A549 (cell line): ENCODE measurements around the gene PAPLN. TPM values are rescaled to one million over a fixed set of nuclear protein-coding genes. Genes with fewer than 3 reads are reported as not detected.

Source experiments
- ATAC-seq, 2 experiments: fragments of 200-7000 bp in 1 of 2; fragments of >200 bp in 1 of 2; cut with Nextera tagmentation in 1 of 2; cut with Tn5 transposase in 1 of 2; 3 replicates each; pipeline versions ENCODE4 v1.8.0 to v1.9.1; 2018 to 2020; ENCODE audit warnings: mild to moderate bottlenecking in 1 of 2, moderate library complexity in 1 of 2
- CTCF ChIA-PET: fragments of 300-600 bp; sonication (Branson Sonifier 250); formaldehyde crosslinking; extraction: SDS; loops from one replicate; lab custom pipeline; 2021; ENCODE audit warnings: antibody characterized with exemption, inconsistent platforms; lab: Yijun Ruan, JAX
- POLR2A ChIA-PET: fragments of 350-600 bp; formaldehyde crosslinking; extraction: SDS; loops from one replicate; lab custom pipeline; 2021; ENCODE audit warnings: antibody characterized with exemption, inconsistent platforms; lab: Yijun Ruan, JAX
- DNase-seq, 2 experiments: peaks; one replicate each; pipeline versions ENCODE4 v3.0.0 to v3.0.0-alpha.2; 2011 to 2016; ENCODE audit warnings: low read depth in 1 of 2, low spot score in 1 of 2
- FAIRE-seq: peaks from 2 replicates; lab custom pipeline; 2011; peaks lifted over from hg19 to GRCh38; lab: Jason Lieb, UNC
- H3K27ac ChIP-seq, 2 experiments: fragments of >200 bp; sonication (Bioruptor Twin); formaldehyde crosslinking; 3 replicates each; pipeline ENCODE4 v1.5.1; 2016 to 2017
- H3K4me1 ChIP-seq: fragments of >200 bp; sonication (Bioruptor Twin); formaldehyde crosslinking; 3 replicates; pipeline ENCODE4 v1.6.1; 2016
- H3K4me2 ChIP-seq: fragments of >200 bp; sonication (Bioruptor Twin); formaldehyde crosslinking; 3 replicates; pipeline ENCODE4 v1.6.1; 2016
- H3K4me3 ChIP-seq: fragments of >200 bp; sonication (Bioruptor Twin); formaldehyde crosslinking; 3 replicates; pipeline ENCODE4 v1.5.1; 2016
- H3K9me3 ChIP-seq: fragments of >200 bp; sonication (Bioruptor Twin); formaldehyde crosslinking; 3 replicates; pipeline ENCODE4 v1.6.1; 2016
- CBX8 ChIP-seq: fragments of 200-600 bp; sonication (generic); IDR thresholded peaks from 2 replicates; pipeline ENCODE4 v1.6.1; 2016
- CEBPB ChIP-seq, 2 experiments: fragments of >200 bp in 1 of 2; sonication (Bioruptor Twin) in 1 of 2; formaldehyde crosslinking in 1 of 2; IDR thresholded peaks; 2 replicates each; pipeline ENCODE4 v1.6.1; 2012 to 2016
- CHD2 ChIP-seq: fragments of 150-350 bp; IDR thresholded peaks from 2 replicates; pipeline ENCODE4 v1.6.1; 2014; ENCODE audit warnings: low read length; ENCODE audit not compliant: partially characterized antibody
- EHF ChIP-seq: fragments of 250-450 bp; sonication (Bioruptor Pico); IDR thresholded peaks from 2 replicates; pipeline ENCODE4 v1.5.0; 2020; ENCODE audit warnings: mild to moderate bottlenecking
- ESRRA ChIP-seq: fragments of 150-350 bp; IDR thresholded peaks from 2 replicates; pipeline ENCODE4 v1.6.1; 2014; ENCODE audit warnings: mild to moderate bottlenecking, low read length, borderline replicate concordance
- FOSL2 ChIP-seq, 2 experiments: fragments of 450-650 bp in 1 of 2; fragments of >200 bp in 1 of 2; sonication (Bioruptor Twin) in 1 of 2; formaldehyde crosslinking; IDR thresholded peaks; 2 replicates each; pipeline versions ENCODE4 v1.5.0 to v1.6.1; 2016 to 2020; ENCODE audit warnings: mild to moderate bottlenecking in 1 of 2, moderate library complexity in 1 of 2
- FOXS1 ChIP-seq: fragments of 250-450 bp; sonication (Bioruptor Pico); IDR thresholded peaks from 2 replicates; pipeline ENCODE4 v1.5.0; 2020; ENCODE audit warnings: mild to moderate bottlenecking, moderate library complexity
- HDAC2 ChIP-seq: fragments of 200-600 bp; sonication (generic); IDR thresholded peaks from 2 replicates; pipeline ENCODE4 v1.6.1; 2016
- HOXB5 ChIP-seq: fragments of 250-450 bp; sonication (Bioruptor Pico); IDR thresholded peaks from 2 replicates; pipeline ENCODE4 v1.5.0; 2020; ENCODE audit warnings: mild to moderate bottlenecking, moderate library complexity
- JUNB ChIP-seq: fragments of >200 bp; sonication (Bioruptor Twin); formaldehyde crosslinking; IDR thresholded peaks from 2 replicates; pipeline ENCODE4 v1.6.1; 2016
- MAZ ChIP-seq: fragments of 150-350 bp; IDR thresholded peaks from 2 replicates; pipeline ENCODE4 v1.6.1; 2014; ENCODE audit warnings: antibody characterized with exemption, low read depth, low read length, borderline replicate concordance
- NFE2L2 ChIP-seq: fragments of 150-350 bp; conservative IDR thresholded peaks from 2 replicates; pipeline ENCODE4 v1.6.1; 2014; ENCODE audit warnings: low read length
- NR3C1 ChIP-seq: fragments of >200 bp; sonication (Bioruptor Twin); formaldehyde crosslinking; IDR thresholded peaks from 3 replicates; pipeline ENCODE4 v1.6.1; 2017
- POLR2AphosphoS2 ChIP-seq: conservative IDR thresholded peaks from 2 replicates; pipeline ENCODE4 v1.6.1; 2012; ENCODE audit warnings: low read length, improper control_type of control experiment, inconsistent platforms
- RNF2 ChIP-seq: fragments of 200-600 bp; sonication (generic); IDR thresholded peaks from 2 replicates; pipeline ENCODE4 v1.6.1; 2016; ENCODE audit warnings: low read depth, mild to moderate bottlenecking, antibody characterized with exemption, moderate library complexity, borderline replicate concordance
- SMC3 ChIP-seq: fragments of >200 bp; sonication (Bioruptor Twin); formaldehyde crosslinking; IDR thresholded peaks from 3 replicates; pipeline ENCODE4 v1.6.1; 2018; ENCODE audit warnings: inconsistent platforms
- SREBF2 ChIP-seq: fragments of 450-650 bp; IDR thresholded peaks from 2 replicates; pipeline ENCODE4 v1.6.1; 2014; ENCODE audit warnings: mild to moderate bottlenecking, moderate library complexity
- ZSCAN20 ChIP-seq: fragments of 250-450 bp; sonication (Bioruptor Pico); IDR thresholded peaks from 2 replicates; pipeline ENCODE4 v1.8.0; 2022; ENCODE audit warnings: mild to moderate bottlenecking, moderate library complexity
- WGBS: methylation state at CpG from one replicate; pipeline ENCODE4 v1.1.6; 2017; ENCODE audit errors: missing lambda C conversion rate; 5-methylcytosine and 5-hydroxymethylcytosine counted together
- polyA plus RNA-seq, 4 experiments: library from polyadenylated mRNA; depleted of rRNA in 3 of 4; stranded (reverse); fragments of >200 nt; fragmentation: RNase III in 1 of 4; extraction: RNeasy Plus Mini Kit Qiagen cat#74134 plus additional on column Dnase treatment in 1 of 4; gene quantifications; 2 replicates in 3 of 4; 3 replicates in 1 of 4; pipeline ENCODE4 v1.2.3, GENCODE V29; 2011 to 2017
- TF ChIP-seq, protein P1 (sequence below): IDR thresholded peaks from 2 replicates; pipeline ENCODE4 v1.6.1; 2012
- TF ChIP-seq, protein P2 (sequence below): fragments of 200-600 bp; sonication (generic); IDR thresholded peaks from 2 replicates; pipeline ENCODE4 v1.6.1; 2016; ENCODE audit warnings: antibody characterized with exemption, mild to moderate bottlenecking, moderate library complexity
- TF ChIP-seq, protein P3 (sequence below): fragments of >200 bp; sonication (Bioruptor Twin); formaldehyde crosslinking; IDR thresholded peaks from 2 replicates; pipeline ENCODE4 v1.6.1; 2016
- TF ChIP-seq, protein P4 (sequence below): IDR thresholded peaks from 2 replicates; pipeline ENCODE4 v1.6.1; 2012

Gene PAPLN
- polyA plus RNA-seq, 2 of the 4 experiments (the other 2 are of a cell fraction): 4.3 to 5.0 TPM

DNA sequence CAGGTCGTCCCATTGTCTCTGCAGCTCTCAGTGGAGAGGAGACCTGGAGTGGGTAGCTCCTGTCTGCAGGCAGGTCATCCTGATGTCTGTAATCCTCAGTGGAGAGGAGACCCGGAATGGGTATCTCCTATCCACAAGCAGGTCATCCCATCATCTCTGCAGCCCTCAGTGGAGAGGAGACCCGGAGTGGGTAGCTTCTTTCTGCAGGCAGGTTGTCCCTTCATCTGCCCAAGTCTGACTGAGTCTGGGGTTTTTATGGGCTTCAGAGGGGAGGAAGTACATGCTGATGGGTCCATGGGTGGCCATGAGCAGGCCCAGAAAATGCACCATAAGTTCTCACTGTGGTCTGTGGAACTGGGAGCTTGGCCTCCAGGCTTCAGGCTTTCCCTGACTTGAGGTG, 28.9 kb upstream of the PAPLN start:
- Histone ChIP-seq H3K4me2 (no peak overlapping the region), H3K4me1 (peaks cover 6% of the 10 kb centered on the region; the same call in 2 of the 3 replicates), H3K27ac (no peak overlapping the region), H3K4me3 (no peak overlapping the region), H3K9me3 (no peaks in the 10 kb centered on the region)
- DNase-seq (no peak), ATAC-seq (no peak), FAIRE-seq (no peak)
- CTCF ChIA-PET: interaction anchor here (0.7 to 3.1 kb wide), 4 partner anchors 14 to 263 kb away, joined by 3 to 9 read pairs (median 4); no protein-coding TSS in a partner anchor
- POLR2A ChIA-PET: no interaction called here
- 100% methylated on average over 3 of the region's 3 CpGs for WGBS
- no peak for TF ChIP-seq ESRRA

DNA sequence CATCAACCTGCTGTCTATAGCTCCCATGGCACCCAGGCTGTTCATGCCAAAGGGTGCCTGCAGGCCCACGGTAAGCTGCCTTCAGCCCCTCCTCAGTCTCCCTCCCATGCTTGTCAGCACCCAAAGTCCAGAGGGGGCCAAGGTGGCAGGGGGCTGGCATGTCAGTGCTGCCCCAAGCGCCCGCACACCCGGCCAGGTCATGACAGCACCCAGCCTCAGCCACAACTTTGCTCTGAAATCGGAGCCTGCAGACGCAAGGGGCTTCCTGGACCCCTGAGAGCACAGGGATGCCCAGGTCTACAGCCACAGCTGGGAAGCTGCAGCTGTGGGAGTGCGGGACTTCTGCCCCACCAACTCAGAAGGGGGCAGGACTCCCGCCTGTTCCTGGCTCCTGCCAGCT, 28.5 kb upstream of the PAPLN start:
- TF ChIP-seq ZSCAN20 (CRISPR knock-in tag) (no peak), NFE2L2 (no peak), CBX8 (no peak), NR3C1 (no peak), SREBF2 (no peak), RNF2 (no peak), CHD2 (no peak)
- TF ChIP-seq, protein P1, sequence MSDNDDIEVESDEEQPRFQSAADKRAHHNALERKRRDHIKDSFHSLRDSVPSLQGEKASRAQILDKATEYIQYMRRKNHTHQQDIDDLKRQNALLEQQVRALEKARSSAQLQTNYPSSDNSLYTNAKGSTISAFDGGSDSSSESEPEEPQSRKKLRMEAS: no peak
- peaks cover 6% of the 10 kb centered on the region; the same call in 2 of the 3 replicates for H3K4me1 ChIP-seq
- 96% methylated on average over 2 of the region's 8 CpGs for WGBS
- DNase-seq: no peak
- ChIA-PET CTCF (interaction anchor here (1.0 to 3.1 kb wide), 3 partner anchors 13 to 86 kb away, joined by 3 to 9 read pairs (median 4); no protein-coding TSS in a partner anchor), POLR2A (no interaction called here)
- no peak overlapping the region for H3K4me3 ChIP-seq
- H3K27ac ChIP-seq: no peak overlapping the region
- FAIRE-seq: no peak
- no peak for ATAC-seq
- H3K9me3 ChIP-seq: no peaks in the 10 kb centered on the region
- H3K4me2 ChIP-seq: no peak overlapping the region

DNA sequence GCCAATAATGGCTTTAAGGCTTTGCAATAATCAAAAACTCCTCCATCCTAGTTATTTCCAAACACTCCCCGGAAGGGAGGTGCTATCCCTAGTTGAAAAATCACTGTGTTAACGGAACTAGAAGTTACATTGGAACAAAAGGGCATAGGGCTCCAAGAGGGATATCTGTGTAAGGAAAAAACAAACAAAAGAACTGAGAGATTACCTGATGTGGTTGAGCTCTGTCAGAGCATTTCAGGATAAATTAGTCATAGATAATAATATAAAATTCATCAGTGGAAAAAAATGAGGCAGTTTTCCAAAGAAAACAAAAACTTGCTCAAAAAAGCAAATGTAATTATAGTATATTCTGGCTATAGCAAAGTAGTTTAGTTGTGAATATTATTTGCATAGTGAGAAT, 27.4 kb upstream of the PAPLN start:
- ChIA-PET CTCF (interaction anchor here (0.6 to 0.9 kb wide), 2 partner anchors 12 to 13 kb away, joined by 3 read pairs; no protein-coding TSS in a partner anchor), POLR2A (no interaction called here)
- Histone ChIP-seq H3K27ac (no peak overlapping the region), H3K4me1 (peaks cover 6% of the 10 kb centered on the region; the same call in 2 of the 3 replicates), H3K9me3 (no peaks in the 10 kb centered on the region)
- DNase-seq (no peak), ATAC-seq (no peak)
- WGBS: 69% methylated on average over 2 of the region's 2 CpGs
- TF ChIP-seq HOXB5 (CRISPR knock-in tag) (no peak), MAZ (no peak), FOXS1 (no peak), POLR2AphosphoS2 (no peak), EHF (CRISPR knock-in tag) (no peak), HDAC2 (no peak), CEBPB (IDR thresholded peaks at IDR 0.05) (no peak), JUNB (no peak), SMC3 (no peak), RNF2 (no peak), FOSL2 (IDR thresholded peaks at IDR 0.05) (no peak), FOSL2 (CRISPR knock-in tag; IDR thresholded peaks at IDR 0.05) (no peak), NFE2L2 (no peak)
- TF ChIP-seq, protein P1: no peak
- TF ChIP-seq, protein P2, sequence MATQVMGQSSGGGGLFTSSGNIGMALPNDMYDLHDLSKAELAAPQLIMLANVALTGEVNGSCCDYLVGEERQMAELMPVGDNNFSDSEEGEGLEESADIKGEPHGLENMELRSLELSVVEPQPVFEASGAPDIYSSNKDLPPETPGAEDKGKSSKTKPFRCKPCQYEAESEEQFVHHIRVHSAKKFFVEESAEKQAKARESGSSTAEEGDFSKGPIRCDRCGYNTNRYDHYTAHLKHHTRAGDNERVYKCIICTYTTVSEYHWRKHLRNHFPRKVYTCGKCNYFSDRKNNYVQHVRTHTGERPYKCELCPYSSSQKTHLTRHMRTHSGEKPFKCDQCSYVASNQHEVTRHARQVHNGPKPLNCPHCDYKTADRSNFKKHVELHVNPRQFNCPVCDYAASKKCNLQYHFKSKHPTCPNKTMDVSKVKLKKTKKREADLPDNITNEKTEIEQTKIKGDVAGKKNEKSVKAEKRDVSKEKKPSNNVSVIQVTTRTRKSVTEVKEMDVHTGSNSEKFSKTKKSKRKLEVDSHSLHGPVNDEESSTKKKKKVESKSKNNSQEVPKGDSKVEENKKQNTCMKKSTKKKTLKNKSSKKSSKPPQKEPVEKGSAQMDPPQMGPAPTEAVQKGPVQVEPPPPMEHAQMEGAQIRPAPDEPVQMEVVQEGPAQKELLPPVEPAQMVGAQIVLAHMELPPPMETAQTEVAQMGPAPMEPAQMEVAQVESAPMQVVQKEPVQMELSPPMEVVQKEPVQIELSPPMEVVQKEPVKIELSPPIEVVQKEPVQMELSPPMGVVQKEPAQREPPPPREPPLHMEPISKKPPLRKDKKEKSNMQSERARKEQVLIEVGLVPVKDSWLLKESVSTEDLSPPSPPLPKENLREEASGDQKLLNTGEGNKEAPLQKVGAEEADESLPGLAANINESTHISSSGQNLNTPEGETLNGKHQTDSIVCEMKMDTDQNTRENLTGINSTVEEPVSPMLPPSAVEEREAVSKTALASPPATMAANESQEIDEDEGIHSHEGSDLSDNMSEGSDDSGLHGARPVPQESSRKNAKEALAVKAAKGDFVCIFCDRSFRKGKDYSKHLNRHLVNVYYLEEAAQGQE: no peak
- TF ChIP-seq, protein P3, sequence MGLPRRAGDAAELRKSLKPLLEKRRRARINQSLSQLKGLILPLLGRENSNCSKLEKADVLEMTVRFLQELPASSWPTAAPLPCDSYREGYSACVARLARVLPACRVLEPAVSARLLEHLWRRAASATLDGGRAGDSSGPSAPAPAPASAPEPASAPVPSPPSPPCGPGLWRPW: no peak
- TF ChIP-seq, protein P4, sequence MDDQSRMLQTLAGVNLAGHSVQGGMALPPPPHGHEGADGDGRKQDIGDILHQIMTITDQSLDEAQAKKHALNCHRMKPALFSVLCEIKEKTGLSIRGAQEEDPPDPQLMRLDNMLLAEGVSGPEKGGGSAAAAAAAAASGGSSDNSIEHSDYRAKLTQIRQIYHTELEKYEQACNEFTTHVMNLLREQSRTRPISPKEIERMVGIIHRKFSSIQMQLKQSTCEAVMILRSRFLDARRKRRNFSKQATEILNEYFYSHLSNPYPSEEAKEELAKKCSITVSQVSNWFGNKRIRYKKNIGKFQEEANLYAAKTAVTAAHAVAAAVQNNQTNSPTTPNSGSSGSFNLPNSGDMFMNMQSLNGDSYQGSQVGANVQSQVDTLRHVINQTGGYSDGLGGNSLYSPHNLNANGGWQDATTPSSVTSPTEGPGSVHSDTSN: no peak
- TF ChIP-seq, all 56 proteins: peak for 0
- no peak overlapping the region for H3K4me2 ChIP-seq
- no peak overlapping the region for H3K4me3 ChIP-seq
- no peak for FAIRE-seq
